Stimulated activated naive CD4-positive, alpha-beta T cell (primary cell): ENCODE measurements around the gene SYK.
A peak's percentile ranks its signal among the peaks of the same experiment; 100 is the strongest.
"Not testable (repeated sequence)": the region's sequence is repeated elsewhere in the genome, so short reads cannot be mapped to it uniquely, and the experiment has no call there.

Experiments
- DNase-seq, 6 experiments: peaks; one replicate each; lab custom pipeline; 2025; lab: John Stamatoyannopoulos, UW

Gene SYK

DNA sequence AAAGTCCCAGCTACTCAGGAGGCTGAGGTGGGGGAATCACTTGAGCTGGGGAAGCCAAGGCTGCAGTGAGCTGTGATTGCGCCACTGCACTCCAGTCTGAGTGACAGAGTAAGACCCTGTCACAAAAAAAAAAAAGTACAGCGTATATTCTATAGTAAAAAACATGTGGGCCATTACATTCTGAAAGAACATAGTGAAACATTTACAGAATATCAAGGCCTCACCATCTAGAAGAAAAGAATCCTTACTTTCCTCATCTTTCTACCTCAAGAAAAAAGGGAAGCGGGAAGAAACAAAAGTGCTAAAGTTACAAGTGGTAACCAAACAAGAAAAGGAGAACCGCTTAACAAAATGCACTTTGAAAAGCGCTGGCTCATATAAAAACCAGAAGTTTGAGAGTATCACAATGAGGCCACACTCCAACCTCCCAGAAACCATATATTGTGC, 5.7 kb upstream of the SYK start:
- DNase-seq, result no peak

DNA sequence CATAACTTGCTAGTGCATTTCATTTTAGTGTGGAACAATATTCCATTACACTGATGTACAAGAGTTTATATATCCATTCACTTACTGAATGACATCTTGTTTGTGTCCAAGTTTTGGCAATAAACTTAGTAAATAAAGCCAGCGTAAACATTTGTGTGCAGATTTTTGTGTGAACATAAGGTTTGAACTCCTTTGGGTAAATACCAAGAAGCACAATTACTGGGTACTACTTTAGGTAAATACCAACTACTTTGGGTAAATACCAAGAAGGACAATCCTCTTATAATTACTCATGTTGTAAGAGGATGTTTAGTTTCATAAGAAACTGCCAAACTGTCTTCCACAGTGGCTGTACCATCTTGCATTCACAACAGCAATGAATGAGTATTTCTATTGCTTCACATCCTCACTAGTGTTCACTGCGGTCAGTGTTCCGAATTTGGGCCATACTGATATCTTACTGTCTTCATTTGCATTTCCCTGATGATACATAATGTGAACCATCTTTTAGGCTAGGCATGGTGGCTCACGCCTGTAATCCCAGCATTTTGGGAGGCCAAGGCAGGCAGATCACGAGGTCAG, 2.3 kb upstream of the SYK start:
- no peak for DNase-seq

DNA sequence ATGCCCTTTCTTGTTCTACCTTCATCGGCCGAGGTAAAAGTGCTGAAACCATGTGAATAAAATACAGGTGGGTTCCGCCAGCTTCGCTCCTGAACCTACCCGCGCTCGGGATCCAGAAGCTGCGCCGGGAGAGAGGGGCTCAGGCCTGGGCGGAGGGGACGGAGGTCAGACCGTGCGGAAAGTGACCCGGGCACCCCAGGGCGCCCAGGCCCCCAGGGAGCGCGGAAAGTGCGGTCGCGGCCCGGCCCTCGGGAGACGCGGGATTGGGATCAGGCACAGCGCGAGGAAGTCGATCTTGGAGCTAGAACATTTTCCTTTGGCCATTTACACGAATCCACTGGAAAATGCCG, 329 bp downstream of the SYK start:
- no peak for DNase-seq

DNA sequence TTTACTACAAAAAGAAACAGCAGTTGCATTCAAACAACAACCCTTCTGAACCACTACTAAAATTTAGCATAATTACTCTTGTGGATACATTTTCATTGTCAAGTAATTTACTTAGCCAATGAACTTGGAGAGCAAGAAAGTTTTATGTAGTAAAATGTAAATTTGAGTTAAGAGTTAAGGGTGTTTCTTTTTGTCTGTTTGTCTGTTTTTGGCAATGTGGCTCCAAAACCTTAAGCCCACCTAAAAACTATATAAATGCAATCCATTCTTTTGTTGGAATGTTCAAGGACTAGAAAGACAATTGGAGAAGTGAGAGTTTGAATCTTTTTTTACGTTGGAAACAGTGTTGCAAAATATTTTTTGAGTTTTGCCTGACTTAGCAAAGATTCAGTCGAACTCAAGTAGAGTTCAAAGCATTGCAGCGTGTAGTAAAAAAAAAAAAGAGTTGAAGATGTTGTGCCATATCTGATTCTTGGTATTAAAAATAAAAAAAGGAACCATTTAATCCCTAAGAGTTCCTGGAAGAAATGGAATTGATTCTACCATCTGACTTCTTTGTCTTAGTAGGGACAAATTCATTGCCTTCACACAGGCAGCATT, 867 bp downstream of the SYK start:
- no peak for DNase-seq

DNA sequence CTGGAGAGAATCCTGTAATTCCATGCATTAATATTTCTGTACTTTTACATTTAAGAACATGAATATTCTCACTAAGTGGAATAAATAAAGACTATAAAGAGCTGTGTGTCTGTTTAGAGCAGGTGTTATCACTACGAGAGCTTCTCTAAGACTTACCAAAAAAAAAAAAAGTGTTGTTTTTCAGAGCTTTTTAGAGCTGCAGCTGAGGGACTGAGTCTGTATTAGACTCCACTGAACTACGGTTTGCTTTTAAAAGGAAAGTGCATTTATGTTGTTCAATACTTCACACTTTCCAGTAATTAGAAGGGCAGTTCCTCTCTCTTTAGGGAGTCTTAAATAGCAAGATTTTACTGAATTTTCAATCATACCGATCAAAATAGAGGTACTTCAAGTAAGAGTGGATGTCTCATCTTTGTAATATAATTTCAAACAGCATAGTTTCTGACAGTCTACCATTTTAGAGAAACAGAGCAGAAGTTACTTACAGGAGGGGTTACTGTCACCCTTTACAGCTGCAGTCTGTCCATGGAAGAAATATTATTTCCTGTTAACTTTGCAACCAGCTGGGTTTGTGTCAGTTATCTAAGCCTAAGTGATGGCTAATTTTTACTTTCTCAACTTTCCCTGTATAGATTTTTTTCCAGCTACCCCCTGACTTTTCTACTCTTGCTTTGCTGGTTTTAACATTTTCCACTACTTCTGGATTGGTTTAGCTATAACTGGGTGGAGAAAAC, 2.4 kb downstream of the SYK start:
- no peak for DNase-seq

DNA sequence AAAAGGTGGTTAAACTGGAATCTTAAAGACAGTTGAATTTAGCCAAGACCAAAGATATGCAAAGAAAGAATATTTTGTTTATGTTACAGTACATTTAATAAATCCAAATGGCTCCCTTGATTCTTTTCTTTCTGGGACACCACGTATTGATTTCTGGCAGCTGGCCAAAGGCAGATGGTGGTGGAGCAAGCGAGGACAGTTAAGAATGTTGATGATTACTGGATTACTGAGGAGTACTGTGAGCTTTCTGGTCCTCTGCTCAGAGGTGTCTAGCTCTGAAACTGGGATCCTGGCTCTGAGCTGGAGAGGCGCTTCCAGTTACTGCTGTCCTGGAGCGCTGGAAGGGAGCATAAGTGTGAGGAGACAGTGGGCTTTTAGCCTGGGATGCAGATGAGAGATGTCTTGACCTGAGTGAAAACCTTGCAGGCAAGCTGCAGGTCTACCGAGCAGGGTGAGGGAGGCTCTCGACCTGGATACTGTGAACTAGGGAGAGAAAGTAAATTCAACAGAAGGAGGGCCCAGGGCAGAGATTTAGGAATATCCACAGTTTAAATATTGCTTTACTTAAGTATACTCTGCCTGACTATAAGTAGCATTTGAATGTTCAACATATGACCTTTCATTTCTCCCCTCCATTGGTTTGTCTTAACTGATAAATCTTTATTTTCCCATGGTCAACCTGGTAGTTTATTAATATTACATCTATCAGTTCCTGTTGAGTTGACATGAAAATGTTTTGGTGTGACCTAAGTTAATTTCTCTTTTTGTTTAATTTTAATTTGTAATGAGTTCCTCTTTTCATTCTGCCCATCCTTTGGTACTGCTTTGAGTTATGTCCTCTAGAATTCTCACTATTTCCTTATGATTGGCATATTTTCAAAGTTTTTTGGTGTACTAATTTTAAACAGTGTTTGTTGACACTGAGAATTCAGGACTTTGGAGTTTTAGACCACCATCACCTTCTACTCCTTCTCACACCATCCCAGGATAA, 3.7 kb downstream of the SYK start:
- no peak for DNase-seq

DNA sequence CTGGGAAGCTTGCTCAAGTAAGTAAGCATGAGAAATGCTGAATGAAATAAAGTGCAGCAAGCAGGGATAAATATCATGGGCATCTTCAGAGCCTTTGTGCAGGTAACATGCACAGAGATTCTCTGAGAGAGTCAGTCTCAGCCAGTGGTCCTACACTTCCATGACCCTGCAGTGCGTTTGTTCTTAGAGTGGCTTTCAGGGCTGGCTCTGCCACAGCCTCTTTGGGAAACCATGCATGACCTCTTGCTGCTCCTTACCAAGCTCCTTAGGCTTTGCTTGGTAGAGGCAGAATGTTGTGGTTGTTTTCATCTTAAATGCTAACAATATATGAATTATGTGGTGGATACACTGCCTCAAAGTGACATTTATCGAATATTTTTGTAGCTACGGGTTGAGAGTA, 5.4 kb downstream of the SYK start:
- no peak for DNase-seq

DNA sequence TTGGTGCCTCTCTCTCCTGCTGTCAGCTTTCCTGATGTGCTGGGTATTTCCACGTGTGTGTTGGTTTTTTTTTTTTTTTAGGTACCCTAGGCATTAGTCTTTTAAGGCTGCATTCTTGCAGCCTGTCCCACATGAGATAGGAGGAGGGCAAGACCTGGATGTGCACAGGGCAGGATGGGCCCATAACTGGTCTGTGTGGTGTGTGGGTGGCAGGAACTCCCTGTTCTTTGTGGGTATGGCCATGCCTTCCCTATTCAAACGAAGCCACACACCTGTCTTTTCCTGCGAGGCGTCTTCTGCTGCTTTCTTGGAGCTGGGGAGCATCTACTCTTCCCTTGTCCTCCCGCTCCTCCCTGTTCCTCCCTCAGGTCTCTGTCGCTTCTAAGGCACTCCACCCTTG, 6.8 kb downstream of the SYK start:
- no peak for DNase-seq

DNA sequence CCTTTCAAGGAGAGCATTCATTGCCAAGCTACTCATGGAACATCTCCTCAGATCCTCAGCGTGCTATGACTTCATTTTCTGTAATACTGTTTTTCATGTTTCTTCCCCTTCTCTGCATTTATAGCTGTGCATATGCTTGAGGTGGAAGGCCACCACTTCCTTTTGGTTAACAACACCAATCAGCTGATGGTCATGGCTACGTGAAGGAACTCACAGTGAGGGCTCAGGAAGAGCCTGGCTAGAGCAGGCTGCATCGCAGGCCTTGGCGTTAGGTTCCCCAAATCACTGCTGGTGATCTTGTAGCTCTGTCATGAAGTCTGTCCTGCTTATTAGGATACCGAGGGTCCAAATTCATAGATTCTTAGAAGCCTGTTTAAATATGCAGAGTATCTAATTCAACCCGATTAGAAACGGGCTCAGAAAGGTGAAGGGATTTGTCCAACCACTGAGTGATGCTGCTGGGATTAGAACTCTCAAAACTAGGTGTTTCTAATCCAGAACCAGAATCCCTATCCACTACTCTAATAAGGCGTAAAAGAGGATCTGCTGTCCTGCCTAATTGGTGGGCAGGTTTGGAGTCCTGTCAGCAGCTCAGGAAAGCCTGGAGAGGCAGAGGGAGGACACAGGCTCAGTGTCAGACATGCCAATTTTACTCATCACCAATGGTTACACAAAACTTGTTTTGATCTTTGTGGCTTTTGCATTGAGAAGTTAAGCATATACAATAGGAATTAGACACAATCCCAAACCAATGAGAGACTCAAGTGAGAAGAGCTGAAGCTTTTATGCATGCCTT, 7.5 kb downstream of the SYK start:
- no peak for DNase-seq

DNA sequence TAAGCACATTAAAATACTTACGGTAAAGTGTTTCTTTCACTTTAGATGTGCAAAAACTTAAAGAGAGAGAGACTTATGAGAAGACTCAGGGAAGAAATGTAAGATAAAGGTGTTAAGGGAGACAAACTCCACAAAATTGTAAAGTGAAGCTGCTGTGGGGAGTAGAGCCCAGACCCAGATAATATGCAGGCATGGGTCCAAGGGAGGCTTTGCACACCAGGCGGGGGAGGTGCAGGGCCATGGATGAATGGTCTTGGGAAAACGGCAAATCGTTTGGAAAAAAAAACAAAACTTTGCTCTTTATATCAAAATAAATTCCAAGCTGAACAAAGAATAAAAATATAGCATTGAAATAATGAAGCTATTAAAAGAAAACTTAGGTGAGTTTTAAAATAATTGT, 9.1 kb downstream of the SYK start:
- DNase-seq, result no peak

DNA sequence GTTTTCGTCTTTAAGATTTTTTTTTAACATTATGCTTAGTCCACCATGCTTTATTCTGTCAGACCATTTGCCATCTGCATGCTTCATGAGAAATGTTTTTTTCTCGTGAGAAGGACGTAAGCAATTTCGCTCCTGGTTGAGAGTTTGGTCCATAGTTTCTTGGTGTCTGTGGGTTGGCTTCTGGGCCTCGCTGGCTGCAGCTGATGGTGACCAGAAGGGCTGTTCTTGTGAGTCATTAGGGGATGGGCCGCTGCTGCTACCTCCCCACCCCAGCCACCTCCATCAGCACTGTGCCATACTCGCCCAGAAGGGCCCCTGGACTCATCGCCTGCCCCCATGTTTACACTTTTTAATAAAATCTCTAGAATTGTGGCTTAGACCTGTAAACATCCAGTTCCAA, 11.4 kb downstream of the SYK start:
- no peak for DNase-seq

DNA sequence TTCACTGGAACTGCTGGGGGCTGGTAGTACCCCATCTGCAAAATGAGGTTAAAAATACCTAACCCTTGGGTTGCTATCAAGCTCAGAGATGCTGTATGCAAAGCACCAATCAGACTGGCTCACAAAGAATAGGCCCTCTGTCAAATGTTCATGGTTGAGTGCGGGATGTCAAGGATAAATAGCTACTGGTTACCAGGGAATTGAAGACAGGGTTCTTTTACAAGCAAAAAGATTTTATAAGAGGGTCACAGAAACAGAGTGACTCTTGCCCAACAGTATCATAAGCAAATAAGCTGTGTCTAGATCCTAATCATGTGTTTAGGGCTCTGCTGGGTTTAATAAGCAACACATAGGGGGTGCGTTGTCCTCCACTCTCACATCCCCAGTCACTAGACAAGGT, 11.9 kb downstream of the SYK start:
- DNase-seq, result no peak

DNA sequence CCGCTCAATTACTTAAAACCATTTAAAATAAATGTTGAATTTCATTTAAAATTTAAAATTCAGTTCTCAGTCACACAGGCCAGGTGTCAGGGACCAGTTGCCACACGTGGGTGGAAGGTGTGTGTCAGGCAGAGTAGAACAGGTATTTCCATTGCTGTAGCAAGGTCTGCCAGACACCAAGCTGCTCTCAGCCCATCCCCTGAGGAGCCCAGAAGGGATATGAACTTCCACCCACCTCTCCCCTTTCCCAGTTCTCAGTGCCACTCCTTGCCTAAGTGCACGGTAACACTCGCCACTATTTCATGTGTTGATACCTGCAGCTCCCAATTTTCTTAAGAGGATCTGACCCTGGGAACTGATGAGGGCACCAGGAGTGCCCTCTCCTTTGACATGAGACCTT, 12.7 kb downstream of the SYK start:
- DNase-seq, result no peak

DNA sequence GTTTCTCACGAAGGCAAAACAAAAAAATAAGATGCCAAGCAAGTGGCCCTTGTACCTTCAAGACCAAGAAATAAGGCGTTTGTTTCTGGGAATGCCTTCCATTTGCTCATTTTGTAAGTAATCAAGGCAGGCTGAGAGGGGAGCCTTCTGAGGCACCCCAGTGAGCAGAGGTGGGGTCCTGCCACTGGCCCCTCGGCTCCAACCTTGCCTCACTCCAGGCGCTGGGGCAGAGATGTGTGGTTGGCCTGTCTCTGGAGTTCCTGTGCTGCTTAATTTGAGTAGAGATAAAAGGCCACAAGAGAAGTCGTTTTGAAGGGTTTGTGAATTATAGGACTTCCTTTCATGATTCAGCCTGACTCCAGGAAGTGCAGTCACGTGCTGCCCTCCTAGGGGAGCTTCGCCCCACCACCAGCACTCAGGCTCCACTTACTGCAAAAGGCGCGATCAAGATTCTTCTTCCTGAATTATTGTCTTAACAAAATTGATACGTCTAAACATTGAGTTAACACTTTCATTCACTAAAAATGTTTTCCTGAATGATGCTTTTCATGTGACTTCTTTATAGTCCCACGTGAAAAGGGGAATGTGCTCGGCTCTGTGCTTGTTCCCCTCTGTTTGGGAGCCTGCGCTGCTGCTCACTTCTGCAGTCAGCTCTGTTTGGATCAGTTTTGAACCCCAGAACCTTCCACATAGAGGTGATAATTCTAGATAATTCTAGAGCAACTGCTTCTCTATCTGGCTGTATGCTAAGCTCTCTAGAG, 13.7 kb downstream of the SYK start:
- DNase-seq, result peak in 1 of 6 experiments; percentile 8

DNA sequence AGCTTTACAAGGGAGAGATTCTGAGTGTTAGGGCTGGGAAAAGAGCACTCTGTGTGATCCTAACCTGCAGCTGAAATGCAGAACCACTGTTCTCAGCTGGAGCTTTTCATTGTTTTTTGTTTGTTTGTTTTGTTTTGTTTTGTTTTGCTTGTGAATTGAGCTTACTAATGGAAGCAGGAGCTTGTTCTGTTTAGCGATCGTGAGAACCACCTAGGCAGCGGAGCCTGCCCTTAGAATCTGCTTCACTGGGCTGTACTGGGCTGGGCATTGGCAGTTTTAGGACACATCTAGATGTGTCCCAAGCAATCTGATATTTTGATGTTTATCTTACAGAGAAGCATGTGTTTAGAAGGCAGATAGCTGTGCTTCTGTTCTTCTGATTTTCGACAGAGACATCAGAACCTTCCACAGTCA, 14.3 kb downstream of the SYK start:
- DNase-seq, result no peak

DNA sequence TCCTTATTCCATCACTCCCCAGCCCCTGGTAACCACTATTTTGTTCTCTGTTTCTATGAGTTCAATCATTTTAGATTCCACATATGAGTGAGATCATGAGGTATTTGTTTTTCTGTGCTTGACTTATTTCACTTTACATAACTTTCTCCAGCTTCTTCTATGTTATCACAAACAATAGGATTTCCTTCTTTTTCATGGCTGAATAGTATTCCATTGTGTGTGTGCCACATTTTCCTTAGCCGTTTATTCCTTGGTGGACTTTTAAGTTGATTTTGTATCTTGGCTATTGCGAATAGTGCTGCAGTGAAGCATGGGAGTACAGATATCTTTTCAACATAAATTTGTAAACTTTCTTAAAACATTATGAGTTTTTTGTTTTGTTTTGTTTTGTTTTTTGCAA, 15.1 kb downstream of the SYK start:
- no peak for DNase-seq

DNA sequence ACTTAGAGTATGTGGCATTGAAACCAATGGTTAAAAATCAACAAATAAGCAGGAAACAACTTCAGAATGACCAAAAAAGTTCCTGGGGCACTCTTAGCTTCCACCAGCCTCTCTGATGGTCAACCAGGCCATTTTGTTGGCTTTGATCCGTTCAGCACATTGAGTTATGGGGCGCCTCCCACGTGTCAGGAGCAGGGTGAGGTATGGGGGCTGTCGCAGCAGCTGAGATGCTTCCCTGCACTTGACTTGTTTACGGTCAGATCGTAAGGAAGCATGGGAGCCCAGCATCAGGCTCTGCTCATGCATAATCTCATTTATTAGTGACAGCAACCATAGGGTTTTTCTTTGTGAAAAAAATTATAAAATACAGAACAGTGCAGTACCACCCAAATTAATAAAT, 16.7 kb downstream of the SYK start:
- no peak for DNase-seq

DNA sequence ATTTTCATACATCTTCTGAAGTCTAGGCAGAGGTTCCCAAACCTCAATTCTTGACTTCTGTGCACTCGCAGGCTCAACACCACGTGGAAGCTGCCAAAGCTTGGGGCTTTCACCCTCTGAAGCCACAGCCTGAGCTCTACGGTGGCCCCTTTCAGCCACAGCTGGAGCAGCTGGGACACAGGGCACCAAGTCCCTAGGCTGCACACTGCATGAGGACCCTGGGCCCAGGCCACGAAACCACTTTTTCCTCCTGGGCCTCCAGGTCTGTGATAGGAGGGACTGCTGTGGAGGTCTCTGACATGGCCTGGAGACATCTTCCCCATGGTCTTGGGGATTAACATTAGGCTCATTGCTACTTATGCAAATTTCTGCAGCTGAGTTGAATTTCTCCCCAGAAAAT, 18.8 kb downstream of the SYK start:
- not testable (repeated sequence) for DNase-seq

DNA sequence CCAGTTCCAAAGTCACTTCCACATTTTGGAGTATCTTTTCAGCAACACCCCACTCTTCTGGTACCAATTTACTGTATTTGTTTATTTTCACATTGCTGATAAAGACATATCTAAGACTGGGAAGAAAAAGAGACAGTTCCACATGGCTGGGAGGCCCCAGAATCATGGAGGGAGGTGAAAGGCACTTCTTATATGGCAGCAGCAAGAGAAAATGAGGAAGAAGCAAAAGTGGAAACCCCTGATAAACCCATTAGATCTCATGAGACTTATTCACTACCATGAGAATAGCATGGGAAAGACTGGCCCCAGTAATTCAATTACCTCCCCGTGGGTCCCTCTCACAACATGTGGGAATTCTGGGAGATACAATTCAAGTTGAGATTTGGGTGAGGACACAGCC, 19.6 kb downstream of the SYK start:
- DNase-seq, result not testable (repeated sequence)

DNA sequence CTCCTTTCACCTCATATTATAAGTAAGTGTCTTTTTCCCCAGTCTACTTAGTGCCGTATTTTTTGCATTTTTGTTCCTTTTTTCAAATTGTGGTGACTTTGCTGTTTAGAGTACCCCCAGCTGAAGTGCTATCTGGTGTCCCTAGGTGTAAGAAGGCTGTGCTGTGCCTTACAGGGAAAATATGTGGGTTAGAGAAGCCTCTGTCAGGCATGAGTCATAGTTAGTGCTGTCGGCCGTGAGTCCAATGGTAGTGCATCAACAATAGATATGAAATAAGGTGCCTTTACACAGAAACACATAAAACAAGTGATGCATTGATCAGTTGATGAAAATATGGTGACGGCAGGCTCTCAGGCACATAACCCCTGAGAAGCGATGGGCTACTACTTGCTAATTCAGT, 20.1 kb downstream of the SYK start:
- DNase-seq, result no peak

DNA sequence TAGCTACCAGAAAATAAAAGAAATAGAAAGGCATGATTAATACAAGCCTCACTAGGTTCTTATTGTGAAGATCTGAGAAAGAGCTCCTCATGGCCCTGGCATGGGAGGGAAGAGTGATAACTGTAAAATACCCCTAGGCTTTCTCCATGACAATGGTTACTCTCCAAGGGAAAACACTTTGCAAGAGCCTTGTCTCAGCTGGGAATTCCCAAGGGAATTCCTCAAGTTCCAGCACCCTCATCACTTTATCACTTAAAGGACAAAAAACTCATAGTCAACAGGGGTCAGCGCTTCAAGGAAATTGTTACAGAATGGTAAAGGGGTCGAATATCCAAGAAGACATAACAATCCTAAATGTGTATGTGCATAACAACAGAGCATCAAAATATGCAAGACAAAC, 21.2 kb downstream of the SYK start:
- DNase-seq, result no peak
